ENCODE data around the gene LINC01488. TPM values are rescaled to one million over a fixed set of nuclear protein-coding genes. Genes with fewer than 3 reads are reported as not detected.

The LINC01488 gene
- total and polyA plus RNA-seq, 9 of the 15 experiments (the other 6 are each of a cell fraction or from before 2014, with no cell fraction given) = not detected

GRCh38 chr11:69461272-69461962 is 20.0 kb upstream of the LINC01488 start:
- Histone ChIP-seq H3K36me3 (ENCODE audit: control insufficient read depth, insufficient read depth, low read length) (no peaks in the 10 kb centered on the region), H3K4me2 (ENCODE audit: insufficient read depth, low read length) (no peak overlapping the region), H3K4me1 (replicated peaks in 1 of 2; ENCODE audit: control insufficient read depth in 2 of 2, insufficient read depth in 2 of 2, low read length in 2 of 2) (peaks cover 11 to 21% of the 10 kb centered on the region in 2 experiments; a peak in 4 of 5 replicates), H3K27ac (ENCODE audit: extremely low read depth, low read depth, low read length) (no peak overlapping the region), H3K27me3 (ENCODE audit: control insufficient read depth in 2 of 2, insufficient read depth in 2 of 2, low read length in 2 of 2) (peaks cover 2 to 41% of the 10 kb centered on the region in 2 experiments), H3K9me3 (replicated peaks; ENCODE audit: control insufficient read depth, insufficient read depth, low read depth, low read length) (peaks cover 2% of the 10 kb centered on the region; the same call in 1 of the 2 replicates), H3K9ac (ENCODE audit: insufficient read depth in 1 of 2, low read depth in 2 of 2, low read length in 2 of 2) (no peak overlapping the region), H3K79me2 (ENCODE audit: control insufficient read depth, insufficient read depth, low read length) (no peaks in the 10 kb centered on the region), H4K20me1 (replicated peaks; ENCODE audit: control insufficient read depth, insufficient read depth, low read length) (no peaks in the 10 kb centered on the region), H3K9me1 (ENCODE audit: control insufficient read depth, insufficient read depth, low read length) (no peaks in the 10 kb centered on the region), H3K4me3 (no peak overlapping the region), H2AFZ (ENCODE audit: low read depth, low read length) (no peak overlapping the region)
- 0% methylated on average over 7 of the region's 7 CpGs for WGBS (ENCODE audit: insufficient coverage, low coverage, missing lambda C conversion rate)
- ATAC-seq (no peak), FAIRE-seq (no peak), DNase-seq (ENCODE audit: extremely low read depth in 1 of 4, low spot score in 3 of 4) (no peak)
- in situ Hi-C loops (cut with MboI) = no loop called here
- ChIA-PET CTCF (ENCODE audit: low intra/inter-chr PET ratio) (no interaction called here), POLR2A (interaction anchor here (0.6 kb wide), 1 partner anchor 108 kb away, joined by 3 read pairs; no protein-coding TSS in a partner anchor)
- no TSS peak for BruUV-seq (replicated peaks)
- intact Hi-C loops (cut with micrococcal nuclease) = no loop called here
- TF ChIP-seq CHCHD3 (CRISPR knock-in tag; IDR thresholded peaks at IDR 0.05) = no peak
- no peak for TF ChIP-seq MEF2D (tag; conservative IDR thresholded peaks at IDR 0.05; ENCODE audit: low read depth)
- TF ChIP-seq GTF2B (IDR thresholded peaks at IDR 0.05; ENCODE audit: extremely low read depth, insufficient read length) = no peak
- TF ChIP-seq ZBTB12 (CRISPR knock-in tag; IDR thresholded peaks at IDR 0.05) = no peak
- TF ChIP-seq SIN3A (IDR thresholded peaks at IDR 0.05; ENCODE audit: borderline replicate concordance in 2 of 2, control insufficient read depth in 1 of 2, low read depth in 2 of 2, low read length in 2 of 2) = no peak
- no peak for TF ChIP-seq KAT2B (IDR thresholded peaks at IDR 0.05; ENCODE audit: low read depth, low read length)
- TF ChIP-seq FOXP4 (CRISPR knock-in tag; IDR thresholded peaks at IDR 0.05; ENCODE audit: borderline replicate concordance) = no peak
- TF ChIP-seq TCFL5 (CRISPR knock-in tag; conservative IDR thresholded peaks at IDR 0.05) = no peak
- TF ChIP-seq ZBTB49 (CRISPR knock-in tag; IDR thresholded peaks at IDR 0.05; ENCODE audit: borderline replicate concordance) = no peak
- no peak for TF ChIP-seq HEY1 (CRISPR knock-in tag; IDR thresholded peaks at IDR 0.05; ENCODE audit: borderline replicate concordance)
- no peak for TF ChIP-seq RAD51 (IDR thresholded peaks at IDR 0.05; ENCODE audit: borderline replicate concordance, low read depth)
- no peak for TF ChIP-seq KLF1 (tag; IDR thresholded peaks at IDR 0.05)
- no peak for TF ChIP-seq ZNF124 (CRISPR knock-in tag; IDR thresholded peaks at IDR 0.05)
- TF ChIP-seq KHSRP (IDR thresholded peaks at IDR 0.05) = no peak
- TF ChIP-seq RNF2 (IDR thresholded peaks at IDR 0.05) = no peak

Measured in K562 (cell line).